ENCODE results near the gene OR5K2.

OR5K2 gene

GRCh38 chr3:98525494-98525893 is 28.0 kb downstream of the OR5K2 start:
- DNase-seq: no peak

- no peak for DNase-seq
Observed at GRCh38 chr3:98528474-98529346, 31.2 kb downstream of the OR5K2 start.

GRCh38 chr3:98529856-98530459 is 32.5 kb downstream of the OR5K2 start:
- DNase-seq: no peak

- DNase-seq: no peak
Observed at GRCh38 chr3:98530676-98531075, 33.2 kb downstream of the OR5K2 start.

- no peak for DNase-seq
Observed at GRCh38 chr3:98531622-98532274, 34.3 kb downstream of the OR5K2 start, which contains the start of gene GPR15. TSS of gene GPR15 (plus strand) at chr3:98531978. CDS start at chr3:98532034, 56 bp downstream.

DNA sequence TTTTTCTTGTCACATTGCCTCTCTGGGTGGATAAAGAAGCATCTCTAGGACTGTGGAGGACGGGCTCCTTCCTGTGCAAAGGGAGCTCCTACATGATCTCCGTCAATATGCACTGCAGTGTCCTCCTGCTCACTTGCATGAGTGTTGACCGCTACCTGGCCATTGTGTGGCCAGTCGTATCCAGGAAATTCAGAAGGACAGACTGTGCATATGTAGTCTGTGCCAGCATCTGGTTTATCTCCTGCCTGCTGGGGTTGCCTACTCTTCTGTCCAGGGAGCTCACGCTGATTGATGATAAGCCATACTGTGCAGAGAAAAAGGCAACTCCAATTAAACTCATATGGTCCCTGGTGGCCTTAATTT is 34.8 kb downstream of the OR5K2 start:
- no peak for DNase-seq

GRCh38 chr3:98532709-98533571 is 35.5 kb downstream of the OR5K2 start:
- no peak for DNase-seq

DNA sequence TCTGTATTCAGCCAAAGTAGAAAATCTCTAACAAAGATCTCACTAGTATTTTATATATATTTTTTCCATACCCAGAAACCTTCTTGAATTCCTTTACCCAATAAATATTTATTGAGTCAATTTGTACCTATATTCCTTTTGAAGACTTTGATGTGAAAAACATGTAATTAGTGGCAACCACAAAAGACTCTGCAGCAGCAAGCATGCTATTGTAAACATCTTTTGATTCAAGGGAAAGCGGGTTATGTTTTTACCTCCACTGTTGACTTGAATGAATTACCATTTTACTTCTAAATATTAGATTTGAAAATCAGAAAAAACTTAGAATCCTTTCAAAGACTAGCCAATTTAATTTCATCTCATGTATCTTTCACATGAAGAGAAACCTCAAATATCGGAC is 36.7 kb downstream of the OR5K2 start:
- no peak for DNase-seq

DNA sequence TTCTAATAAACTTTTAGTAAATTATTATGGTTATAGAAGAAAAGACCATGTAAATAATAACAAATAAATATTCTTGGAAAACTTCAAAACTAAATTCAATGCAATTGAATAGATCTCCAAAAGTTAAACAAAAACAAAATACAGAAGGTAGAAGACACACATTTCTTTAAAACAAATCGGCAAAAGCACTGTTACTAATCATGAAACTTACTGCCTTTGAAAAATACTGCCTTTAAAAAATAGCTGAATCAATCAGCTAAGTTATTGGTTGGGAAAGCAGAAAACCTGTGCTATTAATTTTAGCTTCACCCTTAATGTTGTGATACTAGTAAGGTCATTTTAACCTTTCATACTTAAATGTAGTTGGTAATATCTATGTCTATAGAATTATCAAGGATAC is 37.3 kb downstream of the OR5K2 start:
- DNase-seq: no peak

GRCh38 chr3:98536456-98537017 is 39.1 kb downstream of the OR5K2 start:
- DNase-seq: no peak

- DNase-seq: no peak
Observed at GRCh38 chr3:98540346-98540745, 42.9 kb downstream of the OR5K2 start.

DNA sequence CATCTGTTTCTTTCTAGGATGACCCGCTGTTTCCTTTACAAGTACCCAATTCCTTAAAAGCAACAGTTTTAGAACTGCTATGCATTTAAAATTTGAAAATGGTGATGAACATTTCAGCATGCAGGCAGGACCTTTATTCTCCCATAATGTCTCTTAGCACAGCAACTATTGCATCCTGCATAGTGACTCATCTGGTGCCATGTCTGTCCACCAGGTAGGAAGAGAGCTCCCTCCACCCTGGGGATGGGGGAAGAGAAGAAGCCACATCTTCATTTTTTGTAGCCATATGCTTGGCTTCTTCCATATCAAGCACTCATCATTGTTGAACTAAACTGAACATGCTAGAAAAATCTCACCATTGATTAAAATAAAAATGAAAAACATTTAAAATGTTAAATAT is 44.2 kb downstream of the OR5K2 start:
- no peak for DNase-seq

- DNase-seq: no peak
Observed at GRCh38 chr3:98542623-98543022, 45.1 kb downstream of the OR5K2 start.

DNA sequence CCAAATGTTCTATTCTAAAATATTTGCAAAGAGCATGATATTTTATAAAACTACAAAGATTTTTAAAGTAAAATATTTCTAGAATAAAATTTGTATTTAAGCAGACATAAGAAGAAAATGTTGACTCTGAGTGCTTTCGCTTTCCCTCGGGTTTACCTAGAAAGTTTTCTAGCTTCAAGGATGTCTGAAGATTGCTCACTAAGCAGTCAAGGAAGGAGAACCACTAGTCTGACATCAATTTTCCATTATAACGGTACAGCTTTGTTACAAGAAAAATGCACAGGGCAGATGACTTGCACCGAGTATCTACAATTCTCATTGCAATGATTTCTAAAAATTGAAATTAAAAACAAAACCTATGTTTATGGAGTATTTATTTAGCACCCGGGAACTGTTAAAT is 48.5 kb downstream of the OR5K2 start:
- no peak for DNase-seq
